HG03378 (cell line): ENCODE measurements around the gene GPR155.
A peak's percentile ranks its signal among the peaks of the same experiment; 100 is the strongest.

Experiments used
- ATAC-seq: cut with Tn5 transposase; IDR thresholded peaks from one replicate; pipeline ENCODE4 v1.9.1; 2021; ENCODE audit warnings: mild to moderate bottlenecking, moderate library complexity; ENCODE audit not compliant: unreplicated experiment

GPR155 gene

GRCh38 chr2:174486563-174487107 lies at the start of gene GPR155:
Gene GPR155 (minus strand): TSS chr2:174487029. CDS start chr2:174481956, 5,073 bp downstream.
- peak; percentile 37 for ATAC-seq

DNA sequence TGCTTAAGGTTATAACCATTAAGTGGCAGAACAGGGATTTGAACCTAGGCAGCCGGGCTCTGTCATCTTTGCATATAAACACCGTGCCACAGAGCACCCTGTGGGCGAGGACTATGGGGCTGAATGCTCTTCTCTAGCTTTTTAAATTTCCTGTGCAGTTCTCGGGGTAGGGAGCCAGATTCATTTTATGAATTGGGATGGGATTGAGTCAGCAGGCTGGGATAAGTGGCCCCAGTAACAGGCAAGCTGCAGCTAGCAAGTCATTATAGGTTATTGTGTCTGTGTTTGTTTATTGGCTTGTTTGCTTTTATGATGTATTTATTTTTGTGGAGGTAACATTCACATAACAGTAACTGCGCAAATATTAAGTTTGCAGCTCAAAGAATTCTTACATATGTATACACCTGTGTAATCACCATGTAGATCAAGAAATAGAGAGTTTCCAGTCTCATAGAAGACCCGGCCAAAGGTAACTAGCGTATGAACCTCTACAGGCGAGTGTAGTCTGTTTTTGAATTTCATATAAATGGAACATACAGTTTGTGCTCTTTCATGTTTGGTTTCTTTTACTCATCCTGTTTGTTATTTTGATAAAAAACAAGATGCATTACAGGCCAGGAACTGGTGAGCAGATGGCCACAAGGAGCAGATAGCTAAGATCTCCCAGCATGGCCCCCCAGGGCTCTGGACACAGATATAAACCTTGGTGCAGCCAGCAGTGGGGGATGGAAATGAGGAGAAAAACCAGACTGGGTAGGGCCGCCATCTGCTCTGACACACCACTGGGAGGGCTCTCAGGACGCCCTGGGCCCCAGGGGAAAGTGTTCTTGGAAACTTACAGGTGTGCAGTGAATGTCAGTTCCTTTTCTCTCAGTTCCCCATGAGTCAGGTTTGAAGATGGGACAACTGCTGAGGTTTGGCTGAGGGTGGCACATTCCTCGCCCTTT lies 49.2 kb upstream of the GPR155 start:
- ATAC-seq, result no peak

DNA sequence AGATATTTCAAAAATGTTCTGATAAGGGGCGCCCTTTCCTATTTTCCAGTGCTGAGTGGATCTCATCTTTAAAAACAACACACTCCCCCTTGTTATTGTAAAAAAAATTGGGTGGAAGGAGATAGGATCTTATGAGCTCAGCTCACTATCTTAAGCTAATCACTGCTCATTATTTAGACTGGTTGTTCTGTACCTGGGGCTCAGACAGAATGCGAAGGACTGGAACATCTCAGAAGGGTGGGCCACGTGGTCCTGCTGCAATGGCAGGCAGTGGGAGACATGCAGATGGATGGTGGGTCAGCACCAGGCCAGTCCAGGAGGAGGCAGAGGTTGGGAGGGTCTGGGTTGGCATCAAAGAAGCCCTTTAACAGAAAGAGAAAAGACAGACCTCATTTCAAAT lies 48.3 kb upstream of the GPR155 start:
- no peak for ATAC-seq

GRCh38 chr2:174529916-174530315 lies 43.1 kb upstream of the GPR155 start:
- ATAC-seq, result no peak

DNA sequence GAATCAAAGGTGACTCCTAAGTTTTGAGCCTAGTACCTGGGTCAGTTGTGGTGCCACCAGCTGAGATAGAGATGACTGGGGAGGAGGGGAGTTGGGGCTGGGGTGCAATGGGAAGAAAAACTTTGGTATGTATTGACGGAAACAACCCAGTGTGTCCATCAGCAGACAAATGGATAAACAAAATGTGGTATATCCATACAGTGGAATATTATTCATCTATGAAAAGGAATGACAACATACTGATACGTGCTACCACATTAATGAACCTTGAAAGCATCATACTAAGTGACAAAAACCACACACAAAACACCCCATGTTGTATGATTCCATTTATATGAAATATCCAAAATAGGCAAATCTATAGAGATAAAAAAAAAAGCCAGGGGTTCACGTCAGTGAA lies 41.1 kb upstream of the GPR155 start:
- no peak for ATAC-seq

DNA sequence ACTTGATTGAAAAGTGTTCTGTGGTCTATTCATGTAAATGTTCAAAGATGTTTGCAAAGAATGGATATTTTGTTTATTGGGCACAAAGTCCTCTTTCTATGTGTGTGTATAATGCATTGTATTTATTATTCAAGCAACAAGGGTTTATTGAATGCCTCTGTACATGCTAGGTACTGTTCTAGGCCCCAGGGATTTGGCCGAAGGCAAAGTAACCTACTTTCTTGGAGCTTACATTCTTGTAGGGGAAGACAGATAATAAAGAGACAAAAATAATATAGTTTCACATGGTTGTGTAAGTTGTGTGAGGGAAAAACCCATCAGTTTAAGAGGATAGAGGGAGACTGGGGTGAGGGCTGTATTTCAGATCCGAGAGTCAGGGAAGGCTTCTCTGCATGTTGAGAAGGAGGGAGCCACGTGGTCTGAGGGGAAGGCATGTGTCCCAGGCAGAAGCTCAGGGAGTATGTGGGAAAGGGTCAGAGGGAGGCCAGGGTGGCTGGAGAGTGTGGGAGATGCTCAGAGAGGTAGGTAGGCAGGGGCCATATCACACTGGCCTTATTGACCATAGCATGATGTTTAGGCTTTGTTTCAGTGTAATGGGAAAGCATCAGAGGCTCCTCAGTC lies 40.4 kb upstream of the GPR155 start:
- ATAC-seq, result no peak

- ATAC-seq, result no peak
These were observed 37.7 kb upstream of the GPR155 start for GRCh38 chr2:174524527-174524926.

DNA sequence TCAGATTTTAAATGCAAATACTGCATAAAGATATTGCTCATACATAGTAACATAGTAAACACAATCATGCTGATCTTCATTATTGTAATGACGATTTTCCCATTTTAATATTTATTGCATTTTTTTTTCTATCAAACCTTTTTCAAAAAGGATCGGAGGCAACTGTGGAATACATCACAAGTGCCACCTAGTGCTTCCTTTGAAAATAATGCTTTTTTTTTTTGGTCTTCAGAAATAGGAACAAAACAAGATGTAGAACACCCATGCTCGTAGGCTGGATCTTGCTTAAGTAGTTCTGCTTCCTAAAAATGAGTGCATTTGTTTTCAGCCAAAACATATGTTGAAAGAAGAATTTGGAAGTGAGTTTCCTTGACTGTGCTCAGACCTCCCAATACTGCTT lies 35.7 kb upstream of the GPR155 start:
- ATAC-seq, result no peak

DNA sequence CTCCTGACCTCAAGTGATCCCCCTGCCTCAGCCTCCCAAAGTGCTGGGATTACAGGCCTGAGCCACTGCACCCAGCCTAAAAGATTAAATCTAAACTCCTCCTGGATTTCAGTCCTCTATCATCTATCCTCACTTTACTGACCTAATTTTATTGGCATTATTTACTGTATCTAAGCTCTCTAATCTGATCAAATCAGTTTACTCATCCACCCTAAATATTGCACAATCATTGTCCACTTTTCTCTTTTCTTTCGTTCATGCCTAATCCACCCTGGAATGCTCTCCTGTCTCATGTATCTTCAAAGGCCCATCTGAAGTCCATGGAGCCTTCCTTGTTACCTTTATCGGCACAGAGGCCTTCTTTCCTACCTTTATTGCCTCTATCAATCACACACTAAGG lies 31.6 kb upstream of the GPR155 start:
- ATAC-seq, result no peak

DNA sequence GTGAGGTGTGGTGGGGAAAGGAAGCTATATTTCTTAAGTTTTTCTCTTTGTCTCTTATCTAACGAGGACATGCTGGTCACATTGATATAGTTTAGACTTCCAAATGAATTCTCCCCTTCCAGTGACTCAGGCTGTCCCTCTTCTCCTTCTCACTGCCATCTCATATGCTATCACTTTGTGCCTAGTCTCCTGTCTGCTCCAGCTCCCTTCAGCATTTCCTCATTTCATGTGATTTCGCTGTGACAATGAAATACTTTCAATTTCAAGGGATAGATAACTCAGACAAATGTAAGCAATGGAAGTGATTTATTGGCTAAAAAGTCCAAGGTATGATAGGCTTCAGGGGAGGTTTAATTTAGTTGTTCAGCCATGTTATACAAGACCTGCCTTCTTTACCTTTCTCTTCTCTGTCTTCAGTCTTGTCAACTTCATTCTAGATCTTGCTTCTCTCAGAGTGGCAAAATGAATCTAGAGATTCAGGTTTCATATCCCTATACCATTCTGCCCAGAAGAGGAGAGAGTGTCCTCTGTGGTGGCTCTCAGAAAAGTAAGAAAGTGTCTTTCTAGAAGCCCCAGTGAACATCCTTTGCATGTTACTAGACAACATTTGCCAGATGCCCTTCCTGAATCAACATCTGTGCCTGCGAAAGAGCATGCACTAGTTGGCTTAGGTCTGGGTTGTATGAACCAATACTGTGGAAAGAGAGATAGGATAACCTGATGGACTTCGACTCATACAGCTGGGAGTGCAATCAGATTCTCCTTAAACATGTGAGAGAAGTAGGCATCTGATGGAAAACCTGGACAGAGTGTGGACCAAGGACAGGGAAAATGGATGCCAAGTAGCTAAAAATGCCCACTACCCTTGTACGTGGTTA lies 29.9 kb upstream of the GPR155 start:
- no peak for ATAC-seq

DNA sequence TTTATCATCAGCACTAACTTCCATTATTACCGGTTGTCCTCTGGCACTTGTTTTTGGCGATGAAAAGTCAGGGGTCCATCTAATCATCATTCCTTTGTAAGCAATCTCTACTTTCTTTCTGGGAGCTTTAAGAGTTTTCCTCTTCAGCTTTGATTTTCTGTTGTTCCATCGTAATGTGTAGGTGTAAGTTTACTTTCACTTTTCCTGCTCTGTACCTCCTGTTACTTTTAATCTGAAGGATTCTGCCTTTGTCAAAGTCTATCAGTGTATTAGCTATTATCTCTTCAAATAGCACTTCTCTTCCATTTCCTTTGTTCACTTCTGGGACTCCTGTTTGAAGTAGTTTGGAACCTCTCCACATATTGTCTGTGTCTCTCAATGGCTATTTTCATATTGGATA lies 25.5 kb upstream of the GPR155 start:
- no peak for ATAC-seq

GRCh38 chr2:174511580-174512260 lies 24.9 kb upstream of the GPR155 start:
- ATAC-seq, result no peak

GRCh38 chr2:174510583-174511189 lies 23.9 kb upstream of the GPR155 start:
- ATAC-seq, result no peak

DNA sequence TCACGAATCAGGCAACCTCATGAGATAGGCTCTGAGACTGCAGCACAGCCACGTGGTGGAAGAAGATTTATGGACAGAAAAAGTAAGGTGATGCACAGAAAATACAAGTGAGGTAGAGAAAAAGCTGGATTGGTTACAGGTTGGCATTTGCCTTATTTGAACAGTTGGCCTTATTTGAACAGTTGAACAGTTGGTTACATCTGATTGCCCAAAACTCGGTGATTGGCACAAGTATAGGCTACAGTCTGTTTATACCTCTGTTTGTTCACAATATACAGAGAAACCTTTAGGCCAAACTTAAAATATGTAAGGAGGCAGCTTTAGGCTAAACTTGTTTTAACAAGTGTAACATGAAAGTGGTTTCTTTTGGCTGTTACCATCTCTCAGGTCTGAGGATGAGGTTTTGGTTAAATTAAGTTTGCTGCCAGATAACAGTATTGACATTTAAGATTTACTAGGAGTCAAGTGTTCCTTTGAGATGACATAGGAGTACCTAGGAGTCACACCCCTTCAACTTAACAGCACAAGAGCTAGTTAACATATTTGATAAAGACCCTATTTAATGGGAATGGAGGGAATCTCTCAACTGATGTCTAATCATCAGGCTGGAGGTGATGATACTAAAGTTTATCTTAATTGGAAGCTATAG lies 16.5 kb upstream of the GPR155 start:
- ATAC-seq, result no peak

GRCh38 chr2:174499371-174499770 lies 12.5 kb upstream of the GPR155 start:
- ATAC-seq, result no peak

DNA sequence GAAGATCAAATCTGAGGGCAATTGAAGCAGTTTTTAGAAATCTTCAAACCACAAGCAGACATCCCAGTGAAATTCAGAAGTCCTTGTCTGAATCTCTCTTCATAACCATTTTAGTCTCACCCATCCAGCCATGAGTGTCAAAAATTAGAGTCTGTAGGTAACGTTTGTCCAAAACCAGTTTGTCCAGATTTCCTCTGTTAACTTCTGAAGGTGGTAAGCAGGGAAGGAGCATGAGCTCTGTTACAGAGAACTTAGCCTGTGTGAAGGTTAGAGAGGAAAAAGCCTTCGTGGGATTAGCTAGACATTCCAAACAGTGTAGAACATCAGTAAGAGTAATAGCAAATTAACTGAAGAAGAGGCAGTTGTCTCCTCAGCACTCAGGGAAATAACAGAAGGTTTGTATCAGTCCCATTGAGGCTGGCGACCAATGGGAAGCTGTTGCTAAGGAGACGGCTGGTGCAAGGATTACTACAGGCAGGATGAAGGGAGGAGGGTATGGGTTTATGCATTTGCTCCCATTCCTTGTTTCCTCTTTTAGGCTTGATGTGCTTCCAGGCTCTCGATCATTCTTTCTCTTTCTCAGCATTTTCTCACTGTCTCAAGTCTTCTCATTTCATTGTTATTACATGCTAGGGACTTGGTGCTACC lies 8.7 kb upstream of the GPR155 start:
- no peak for ATAC-seq

DNA sequence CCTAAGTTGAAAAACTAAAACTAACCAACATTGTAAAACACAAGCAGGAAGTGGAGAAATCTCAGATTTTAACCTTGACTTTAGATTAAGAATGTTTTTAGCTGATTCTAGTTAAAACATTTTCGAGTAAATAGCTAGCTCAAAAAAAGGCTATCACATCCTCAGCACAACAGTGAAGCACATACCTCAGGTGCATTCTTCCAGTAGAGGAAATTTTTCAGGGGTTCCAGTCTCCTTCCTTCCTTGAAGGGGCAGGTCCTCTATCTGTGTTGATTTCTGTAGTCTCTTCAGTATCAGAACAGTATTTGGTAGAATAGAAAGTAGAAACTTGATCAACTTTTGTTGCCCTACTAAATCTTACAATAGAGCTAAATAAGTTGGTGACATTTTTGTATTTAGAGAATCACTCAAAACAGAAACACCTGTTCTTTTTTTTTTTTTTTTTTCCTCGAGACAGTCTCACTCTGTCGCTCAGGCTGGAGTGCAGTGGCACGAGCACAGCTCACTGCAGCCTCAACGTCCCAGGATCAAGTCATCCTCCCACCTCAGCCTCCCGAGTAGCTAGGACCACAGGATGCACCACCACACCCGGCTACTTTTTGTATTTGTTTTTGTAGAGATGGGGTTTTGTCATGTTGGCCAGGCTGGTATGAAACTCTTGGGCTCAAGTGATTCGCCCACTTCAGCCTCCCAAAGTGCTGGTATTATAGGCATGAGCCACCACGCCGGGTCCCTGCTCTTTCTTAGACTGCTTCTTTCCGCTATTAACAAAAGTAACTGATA lies 6.9 kb upstream of the GPR155 start:
- peak; percentile 28 for ATAC-seq

DNA sequence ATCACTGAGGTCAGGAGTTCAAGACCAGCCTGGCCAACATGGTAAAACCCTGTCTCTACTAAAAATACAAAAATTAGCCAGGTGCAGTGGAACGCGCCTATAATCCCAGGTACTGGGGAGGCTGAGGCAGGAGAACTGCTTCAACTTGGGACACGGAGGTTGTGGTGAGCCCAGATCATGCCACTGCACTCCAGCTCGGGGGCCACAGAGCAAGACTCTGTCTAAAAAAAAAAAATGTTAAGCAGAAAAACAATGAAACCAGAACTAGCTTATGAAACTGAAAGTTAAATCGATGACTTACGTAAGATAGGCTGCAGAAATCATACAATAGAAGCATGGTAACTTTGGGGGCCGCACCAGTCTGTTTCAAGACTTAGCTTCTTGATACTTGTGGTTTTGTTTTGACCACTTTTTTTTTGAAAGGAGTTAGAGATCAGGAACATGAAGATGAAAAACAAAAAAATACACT lies 6.2 kb upstream of the GPR155 start:
- ATAC-seq, result peak; percentile 93
